Panc1 (cell line): ENCODE measurements around the gene TNNC1. TPM values are rescaled to one million over a fixed set of nuclear protein-coding genes. Genes with fewer than 3 reads are reported as not detected.

Experiments used
- ATAC-seq: fragments of 200-7000 bp; cut with Tn5 transposase; 2 replicates; pipeline ENCODE4 v1.9.1; 2020; ENCODE audit warnings: mild to moderate bottlenecking, moderate library complexity
- BruUV-seq: library from RNA; stranded (reverse); fragments of 400-500 nt; replicated peaks from 2 replicates; lab custom pipeline; 2021; lab: Mats Ljungman, UMichigan
- CTCF ChIA-PET: fragments of 300-600 bp; sonication (Branson Sonifier 250); formaldehyde crosslinking; loops from one replicate; lab custom pipeline; 2022; ENCODE audit warnings: antibody characterized with exemption; lab: Charles Lee
- POLR2A ChIA-PET: fragments of 300-600 bp; sonication (Branson Sonifier 250); formaldehyde crosslinking; loops from one replicate; lab custom pipeline; 2022; ENCODE audit warnings: antibody characterized with exemption; lab: Charles Lee
- DNase-seq: peaks from one replicate; pipeline ENCODE4 v3.0.0-alpha.2; 2010; ENCODE audit warnings: low read depth, low spot score
- H3K27ac ChIP-seq: 2 replicates; pipeline ENCODE4 v1.5.1; 2011; ENCODE audit warnings: mild to moderate bottlenecking, low read length, inconsistent platforms
- H3K27me3 ChIP-seq: fragments of 200-500 bp; sonication (Bioruptor generic); 2 replicates; pipeline ENCODE4 v1.6.0; 2014; ENCODE audit warnings: low read length, inconsistent platforms; ENCODE audit not compliant: control insufficient read depth, insufficient read depth
- H3K36me3 ChIP-seq: fragments of 200-500 bp; sonication (Bioruptor generic); 2 replicates; pipeline ENCODE4 v1.5.1; 2014; ENCODE audit warnings: inconsistent platforms, mild to moderate bottlenecking, low read length, moderate library complexity; ENCODE audit not compliant: control insufficient read depth, insufficient read depth
- H3K4me1 ChIP-seq: 2 replicates; pipeline ENCODE4 v1.5.1; 2011; ENCODE audit warnings: inconsistent platforms, mild to moderate bottlenecking, low read length, moderate library complexity; ENCODE audit not compliant: control insufficient read depth, insufficient read depth
- H3K4me3 ChIP-seq, 2 experiments: 2 replicates each; pipeline ENCODE4 v1.5.1; 2011 to 2012; ENCODE audit warnings: low read depth in 2 of 2, low read length in 2 of 2, mild to moderate bottlenecking in 2 of 2, inconsistent platforms in 1 of 2, moderate library complexity in 1 of 2
- H3K9me3 ChIP-seq: fragments of 200-500 bp; sonication (Bioruptor generic); 2 replicates; pipeline ENCODE4 v1.5.1; 2014; ENCODE audit warnings: low read depth, mild to moderate bottlenecking, inconsistent platforms, low read length, moderate library complexity; ENCODE audit not compliant: control insufficient read depth, insufficient read depth
- CTCF ChIP-seq: fragments of 450-650 bp; IDR thresholded peaks from 2 replicates; pipeline ENCODE4 v1.5.1; 2017; ENCODE audit warnings: mild to moderate bottlenecking
- POLR2AphosphoS5 ChIP-seq: IDR thresholded peaks from 2 replicates; pipeline ENCODE4 v1.6.1; 2012; ENCODE audit warnings: mild to moderate bottlenecking, low read depth, low read length, moderate library complexity
- REST ChIP-seq, 2 experiments: IDR thresholded peaks; 2 replicates each; pipeline ENCODE4 v1.6.1; 2011 to 2012; ENCODE audit warnings: low read depth in 2 of 2, control low read depth in 1 of 2, low read length in 1 of 2, mild to moderate bottlenecking in 1 of 2, moderate library complexity in 1 of 2; ENCODE audit not compliant: insufficient read depth in 1 of 2
- SIN3A ChIP-seq: IDR thresholded peaks from 2 replicates; pipeline ENCODE4 v1.6.1; 2012; ENCODE audit warnings: low read depth, mild to moderate bottlenecking, low read length, moderate library complexity, borderline replicate concordance; ENCODE audit not compliant: insufficient read depth
- TCF7L2 ChIP-seq: IDR thresholded peaks from 2 replicates; pipeline ENCODE4 v1.6.1; 2011; ENCODE audit warnings: mild to moderate bottlenecking, low read depth, low read length, inconsistent platforms
- in situ Hi-C: cut with HindIII; loops from 2 replicates; pipeline ENCODE4 v1.10.0; 2016; ENCODE audit warnings: low sequenced_read_pairs, low pct_unique_long_range_greater_than_20kb
- intact Hi-C: fragments of 100-400 bp; cut with micrococcal nuclease; formaldehyde crosslinking; loops from one replicate; pipeline ENCODE4 v1.10.0; 2022; ENCODE audit not compliant: unreplicated experiment
- total RNA-seq: library from RNA; stranded (reverse); gene quantifications from one replicate; pipeline ENCODE4 v1.2.1, GENCODE V29; 2021; ENCODE audit not compliant: unreplicated experiment

Gene TNNC1
- total RNA-seq, 1 experiment from 2014 or later, result 5.2 TPM

GRCh38 chr3:52469001-52469400 is 15.2 kb upstream of the TNNC1 start:
- TF ChIP-seq POLR2AphosphoS5, result no peak
- TF ChIP-seq CTCF, result no peak
- TF ChIP-seq TCF7L2, result no peak
- Histone ChIP-seq H3K4me3 (no peak overlapping the region), H3K9me3 (no peaks in the 10 kb centered on the region), H3K36me3 (no peaks in the 10 kb centered on the region), H3K27ac (no peak overlapping the region), H3K27me3 (no peaks in the 10 kb centered on the region), H3K4me1 (no peaks in the 10 kb centered on the region)
- in situ Hi-C loops (no loop called here), intact Hi-C loops (no loop called here)
- POLR2A ChIA-PET, result no interaction called here
- no TSS peak for BruUV-seq
- CTCF ChIA-PET, result no interaction called here
- ATAC-seq (no peak), DNase-seq (no peak)

GRCh38 chr3:52468336-52468735 is 14.5 kb upstream of the TNNC1 start:
- H3K27me3 ChIP-seq, result no peaks in the 10 kb centered on the region
- TF ChIP-seq REST (IDR thresholded peaks at IDR 0.05; ENCODE audit: insufficient read depth in 1 of 2, low read depth in 2 of 2, low read length in 1 of 2), result no peak
- CTCF ChIA-PET, result no interaction called here
- H3K4me3 ChIP-seq, result no peak overlapping the region
- no peaks in the 10 kb centered on the region for H3K9me3 ChIP-seq
- no TSS peak for BruUV-seq
- H3K27ac ChIP-seq, result no peak overlapping the region
- intact Hi-C loops (no loop called here), in situ Hi-C loops (no loop called here)
- H3K4me1 ChIP-seq, result no peaks in the 10 kb centered on the region
- no peak for DNase-seq
- no peak for ATAC-seq
- no peaks in the 10 kb centered on the region for H3K36me3 ChIP-seq
- POLR2A ChIA-PET, result no interaction called here

GRCh38 chr3:52463416-52463815 is 9.6 kb upstream of the TNNC1 start:
- no peaks in the 10 kb centered on the region for H3K36me3 ChIP-seq
- TF ChIP-seq REST (IDR thresholded peaks at IDR 0.05; ENCODE audit: insufficient read depth in 1 of 2, low read depth in 2 of 2, low read length in 1 of 2) (no peak), SIN3A (no peak), CTCF (no peak), TCF7L2 (no peak), POLR2AphosphoS5 (no peak)
- no peak overlapping the region for H3K4me3 ChIP-seq
- H3K27me3 ChIP-seq, result no peaks in the 10 kb centered on the region
- ChIA-PET CTCF (no interaction called here), POLR2A (no interaction called here)
- no peaks in the 10 kb centered on the region for H3K9me3 ChIP-seq
- ATAC-seq (no peak), DNase-seq (no peak)
- H3K27ac ChIP-seq, result no peak overlapping the region
- H3K4me1 ChIP-seq, result no peaks in the 10 kb centered on the region
- BruUV-seq, result no TSS peak
- intact Hi-C loops (no loop called here), in situ Hi-C loops (no loop called here)
